Gastrocnemius medialis (tissue), 4 donors: Measurements from ENCODE around the gene DZIP1. TPM values are rescaled to one million over a fixed set of nuclear protein-coding genes. Genes with fewer than 3 reads are reported as not detected.

Experiments
- ATAC-seq, 2 donors: fragments of 150-250 bp; one replicate each; pipeline ENCODE4 v1.9.1; 2016
- DNase-seq, 2 donors: peaks; one replicate each; pipeline ENCODE4 v3.0.0-alpha.2; 2019
- H3K27ac ChIP-seq, 4 donors: fragments of 200-600 bp; sonication (generic); 1 replicate in 1 of 4; 2 replicates in 3 of 4; pipeline ENCODE4 v1.5.1; 2016 to 2018; ENCODE audit warnings: mild to moderate bottlenecking in 2 of 4, moderate library complexity in 1 of 4
- H3K27me3 ChIP-seq, 3 donors: fragments of 200-600 bp; sonication (generic) in 2 of 3; 1 replicate in 1 of 3; 2 replicates in 2 of 3; pipeline versions ENCODE4 v1.5.1 to v1.6.0; 2016 to 2019; ENCODE audit warnings: mild to moderate bottlenecking in 1 of 3, moderate library complexity in 1 of 3
- H3K36me3 ChIP-seq, 2 donors: fragments of 200-600 bp; sonication (generic) in 1 of 2; one replicate each; pipeline ENCODE4 v1.5.1; 2017 to 2018
- H3K4me1 ChIP-seq, 2 donors: fragments of 200-600 bp; sonication (generic) in 1 of 2; one replicate each; pipeline ENCODE4 v1.5.1; 2016 to 2017; ENCODE audit warnings: mild to moderate bottlenecking in 2 of 2
- H3K4me3 ChIP-seq, 4 donors: fragments of 200-600 bp; sonication (generic) in 3 of 4; 1 replicate in 1 of 4; 2 replicates in 3 of 4; pipeline ENCODE4 v1.5.1; 2016 to 2019; ENCODE audit warnings: mild to moderate bottlenecking in 2 of 4
- H3K9me3 ChIP-seq, 3 donors: fragments of 200-600 bp; sonication (generic) in 2 of 3; 1 replicate in 1 of 3; 2 replicates in 2 of 3; pipeline ENCODE4 v1.5.1; 2016 to 2019
- CTCF ChIP-seq, 5 experiments: fragments of 450-650 bp in 3 of 5; fragments of 200-600 bp in 2 of 5; sonication (generic) in 2 of 5; IDR thresholded peaks in 4 of 5; conservative IDR thresholded peaks in 1 of 5; 1 replicate in 4 of 5; 2 replicates in 1 of 5; pipeline ENCODE4 v1.5.1; 2016 to 2019; ENCODE audit warnings: antibody characterized with exemption in 5 of 5, mild to moderate bottlenecking in 3 of 5, moderate library complexity in 3 of 5
- POLR2A ChIP-seq, 2 donors: fragments of 450-650 bp; IDR thresholded peaks; one replicate each; pipeline ENCODE4 v1.6.1; 2017; ENCODE audit warnings: antibody characterized with exemption in 2 of 2, mild to moderate bottlenecking in 2 of 2, moderate library complexity in 2 of 2
- in situ Hi-C, 4 donors: fragments of 200-750 bp; cut with MboI; loops; one replicate each; pipeline versions ENCODE4 v1.15.0 to v1.8.0; 2017; ENCODE audit warnings: low sequenced_read_pairs in 4 of 4
- intact Hi-C: fragments of 100-400 bp; cut with DNase I; formaldehyde crosslinking; loops from one replicate; pipeline ENCODE4 v1.15.1; 2023; ENCODE audit warnings: low total_unique reads
- total RNA-seq, 4 donors: library from RNA; depleted of rRNA; stranded (reverse); fragments of >200 nt; gene quantifications; one replicate each; pipeline versions ENCODE4 v1.1.0 to v1.2.3, GENCODE V29; 2016

DZIP1 gene
- total RNA-seq, 4 donors from 2014 or later: 0.22 to 5.6 (median 2.2) TPM

DNA sequence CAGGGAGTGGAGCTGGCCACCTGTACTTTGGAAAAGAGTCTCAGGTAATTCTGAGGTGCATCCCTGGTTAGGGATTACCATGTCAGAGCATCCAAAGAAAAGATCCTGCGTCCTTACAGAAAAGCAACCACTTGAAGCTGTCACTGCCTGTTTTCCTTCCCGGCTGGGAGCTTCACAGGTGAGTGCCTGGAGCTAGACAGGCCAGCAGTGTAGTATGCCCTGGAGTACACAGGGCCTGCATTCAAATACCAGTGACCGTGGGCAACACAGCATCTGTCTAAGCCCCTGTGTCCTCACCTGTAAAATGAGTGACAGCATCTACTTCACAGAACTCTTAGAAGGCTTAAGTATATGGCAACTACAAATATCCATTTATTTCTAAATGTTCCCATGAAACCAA lies 29.0 kb downstream of the DZIP1 start:
- in situ Hi-C loops (loop anchor here in 1 of 4 donors (10.0 kb wide), 1 partner anchor 219 kb away; no protein-coding TSS in a partner anchor), intact Hi-C loops (no loop called here)
- H3K9me3 ChIP-seq: no peaks in the 10 kb centered on the region
- TF ChIP-seq CTCF (IDR thresholded peaks at IDR 0.05 in 4 of 5, conservative IDR thresholded peaks at IDR 0.05 in 1 of 5) (no peak), POLR2A (IDR thresholded peaks at IDR 0.05) (no peak)
- no peaks in the 10 kb centered on the region for H3K4me1 ChIP-seq
- no peak for ATAC-seq
- H3K27me3 ChIP-seq: no peaks in the 10 kb centered on the region
- no peak for DNase-seq
- H3K4me3 ChIP-seq: no peak overlapping the region
- no peaks in the 10 kb centered on the region for H3K36me3 ChIP-seq
- H3K27ac ChIP-seq: no peak overlapping the region

DNA sequence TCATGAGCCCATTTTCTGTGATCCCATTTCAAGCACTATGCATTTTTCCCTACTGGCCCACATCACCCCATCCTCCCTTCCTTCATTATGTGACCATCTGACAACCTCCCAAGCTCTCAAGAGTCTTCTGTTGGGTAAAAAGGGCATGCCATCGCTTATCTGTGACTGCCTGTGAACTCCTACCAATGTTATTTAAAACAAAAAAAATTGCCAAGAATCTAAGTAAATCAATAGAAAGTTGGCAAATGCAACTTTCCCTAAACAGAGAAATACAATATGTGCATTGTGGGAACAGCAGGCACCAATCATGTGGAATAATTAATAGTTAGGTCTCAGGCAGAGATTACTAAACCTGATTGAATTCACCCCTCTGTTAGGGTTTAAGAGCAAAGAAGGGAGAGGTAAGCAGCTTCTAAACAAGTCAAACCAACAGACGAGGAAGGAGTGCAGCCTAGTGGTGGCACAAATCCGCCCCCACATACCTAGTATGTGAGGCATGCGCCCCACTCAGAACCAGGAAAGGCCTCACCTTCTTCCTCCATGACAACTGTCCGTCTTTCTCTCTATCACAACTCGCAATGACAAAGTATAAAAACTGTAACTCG lies 29.8 kb downstream of the DZIP1 start:
- Histone ChIP-seq H3K36me3 (no peaks in the 10 kb centered on the region), H3K27me3 (no peaks in the 10 kb centered on the region), H3K4me3 (no peak overlapping the region), H3K4me1 (no peaks in the 10 kb centered on the region), H3K9me3 (no peaks in the 10 kb centered on the region), H3K27ac (no peak overlapping the region)
- ATAC-seq (no peak), DNase-seq (no peak)
- intact Hi-C loops (no loop called here), in situ Hi-C loops (loop anchor here in 1 of 4 donors (10.0 kb wide), 1 partner anchor 220 kb away; no protein-coding TSS in a partner anchor)
- TF ChIP-seq CTCF (IDR thresholded peaks at IDR 0.05 in 4 of 5, conservative IDR thresholded peaks at IDR 0.05 in 1 of 5): no peak
- no peak for TF ChIP-seq POLR2A (IDR thresholded peaks at IDR 0.05)

- intact Hi-C loops: no loop called here
- Histone ChIP-seq H3K27ac (no peak overlapping the region), H3K9me3 (no peaks in the 10 kb centered on the region), H3K4me1 (no peaks in the 10 kb centered on the region), H3K4me3 (no peak overlapping the region), H3K27me3 (no peaks in the 10 kb centered on the region), H3K36me3 (no peaks in the 10 kb centered on the region)
- ATAC-seq: no peak
- in situ Hi-C loops: no loop called here
- TF ChIP-seq CTCF (IDR thresholded peaks at IDR 0.05 in 4 of 5, conservative IDR thresholded peaks at IDR 0.05 in 1 of 5) (no peak), POLR2A (IDR thresholded peaks at IDR 0.05) (no peak)
- no peak for DNase-seq
These were observed 35.7 kb downstream of the DZIP1 start for GRCh38 chr13:95608640-95609323.

- Histone ChIP-seq H3K4me1 (no peaks in the 10 kb centered on the region), H3K9me3 (no peaks in the 10 kb centered on the region), H3K27ac (no peak overlapping the region), H3K27me3 (no peaks in the 10 kb centered on the region), H3K36me3 (no peaks in the 10 kb centered on the region), H3K4me3 (no peak overlapping the region)
- in situ Hi-C loops: no loop called here
- TF ChIP-seq CTCF (IDR thresholded peaks at IDR 0.05 in 4 of 5, conservative IDR thresholded peaks at IDR 0.05 in 1 of 5): no peak
- no peak for TF ChIP-seq POLR2A (IDR thresholded peaks at IDR 0.05)
- intact Hi-C loops: no loop called here
- no peak for ATAC-seq
- no peak for DNase-seq
These were observed 37.1 kb downstream of the DZIP1 start for GRCh38 chr13:95607366-95607765.
